Immature natural killer cell (primary cell): ENCODE measurements around the gene CNPY4. TPM values are rescaled to one million over a fixed set of nuclear protein-coding genes. Genes with fewer than 3 reads are reported as not detected.

ENCODE experiments used
- DNase-seq, 3 donors: peaks; one replicate each; pipeline ENCODE4 v3.0.0; 2022; ENCODE audit warnings: mixed read lengths in 1 of 3
- H3K27ac Mint-ChIP-seq, 6 donors: one replicate each; pipeline ENCODE4 v1.8.0; 2020; ENCODE audit warnings: mixed read lengths in 6 of 6, mild to moderate bottlenecking in 5 of 6, inconsistent platforms in 4 of 6, moderate library complexity in 3 of 6
- H3K27me3 Mint-ChIP-seq, 3 donors: one replicate each; pipeline ENCODE4 v1.8.0; 2020 to 2021; ENCODE audit warnings: low read depth in 3 of 3, mild to moderate bottlenecking in 3 of 3, mixed read lengths in 3 of 3, moderate library complexity in 3 of 3, inconsistent platforms in 1 of 3
- H3K36me3 Mint-ChIP-seq, 3 donors: one replicate each; pipeline ENCODE4 v1.8.0; 2020; ENCODE audit warnings: mixed read lengths in 3 of 3, inconsistent platforms in 2 of 3, mild to moderate bottlenecking in 2 of 3
- H3K4me1 Mint-ChIP-seq, 2 donors: one replicate each; pipeline ENCODE4 v1.8.0; 2020; ENCODE audit warnings: inconsistent platforms in 2 of 2, mild to moderate bottlenecking in 2 of 2, mixed read lengths in 2 of 2, moderate library complexity in 1 of 2
- H3K4me3 Mint-ChIP-seq, 5 donors: one replicate each; pipeline ENCODE4 v1.8.0; 2020; ENCODE audit warnings: mild to moderate bottlenecking in 5 of 5, mixed read lengths in 5 of 5, inconsistent platforms in 3 of 5, moderate library complexity in 3 of 5
- H3K9me3 Mint-ChIP-seq, 6 donors: one replicate each; pipeline ENCODE4 v1.8.0; 2020; ENCODE audit warnings: mild to moderate bottlenecking in 6 of 6, mixed read lengths in 6 of 6, inconsistent platforms in 4 of 6, moderate library complexity in 3 of 6
- polyA plus RNA-seq, 3 donors: library from polyadenylated mRNA; unstranded; fragments of 300-500 nt; fragmentation: Illumina TruSeq; gene quantifications; one replicate each; pipeline ENCODE4 v1.2.3, GENCODE V29; 2021

CNPY4 gene
- polyA plus RNA-seq, 3 donors from 2014 or later: 14.2 to 18.5 (median 17.7) TPM

- Mint-ChIP-seq H3K4me1 (peaks cover 38 to 42% of the 10 kb centered on the region in 2 donors), H3K27me3 (peaks cover 23 to 34% (median 32%) of the 10 kb centered on the region in 3 donors), H3K27ac (peak overlapping the region; percentile 89 to 98 (median 97)), H3K9me3 (no peaks in the 10 kb centered on the region), H3K4me3 (peak overlapping the region; percentile 35 to 93 (median 67)), H3K36me3 (peaks cover 20 to 35% (median 22%) of the 10 kb centered on the region in 3 donors)
- no peak for DNase-seq
These were observed 20.5 kb upstream of the CNPY4 start for GRCh38 chr7:100098913-100099312.

- peaks cover 21 to 35% (median 22%) of the 10 kb centered on the region in 3 donors for H3K36me3 Mint-ChIP-seq
- no peaks in the 10 kb centered on the region for H3K9me3 Mint-ChIP-seq
- H3K27me3 Mint-ChIP-seq: peaks cover 23 to 34% (median 32%) of the 10 kb centered on the region in 3 donors
- H3K27ac Mint-ChIP-seq: peak overlapping the region; percentile 89 to 98 (median 97)
- DNase-seq: no peak
- peaks cover 38 to 44% of the 10 kb centered on the region in 2 donors for H3K4me1 Mint-ChIP-seq
- peak overlapping the region; percentile 82 to 96 (median 93) for H3K4me3 Mint-ChIP-seq
These were observed 20.0 kb upstream of the CNPY4 start for GRCh38 chr7:100099452-100099851.

GRCh38 chr7:100100420-100101015, 18.9 kb upstream of the CNPY4 start:
- H3K36me3 Mint-ChIP-seq: peaks cover 21 to 30% (median 22%) of the 10 kb centered on the region in 3 donors
- peaks cover 38 to 44% of the 10 kb centered on the region in 2 donors for H3K4me1 Mint-ChIP-seq
- peak; percentile 92 to 94 (median 93) for DNase-seq
- peaks cover 23 to 34% (median 32%) of the 10 kb centered on the region in 3 donors for H3K27me3 Mint-ChIP-seq
- peak overlapping the region; percentile 82 to 96 (median 93) for H3K4me3 Mint-ChIP-seq
- no peaks in the 10 kb centered on the region for H3K9me3 Mint-ChIP-seq
- H3K27ac Mint-ChIP-seq: peak overlapping the region; percentile 90 to 98 (median 97)

GRCh38 chr7:100101016-100101862, 18.2 kb upstream of the CNPY4 start, which contains the start of the genes AP4M1 and MCM7:
TSS of gene AP4M1 (plus strand) at chr7:100101643. CDS start at chr7:100101715, 72 bp downstream.
TSS of gene MCM7 (minus strand) at chr7:100101397. CDS start at chr7:100101294, 103 bp downstream.
- H3K4me1 Mint-ChIP-seq: peaks cover 38 to 44% of the 10 kb centered on the region in 2 donors
- no peaks in the 10 kb centered on the region for H3K9me3 Mint-ChIP-seq
- peaks cover 23 to 34% (median 32%) of the 10 kb centered on the region in 3 donors for H3K27me3 Mint-ChIP-seq
- peak within 1 kb of the TSS; percentile 90 to 98 (median 97) for H3K27ac Mint-ChIP-seq
- H3K4me3 Mint-ChIP-seq: peak within 1 kb of the TSS; percentile 82 to 96 (median 93)
- H3K36me3 Mint-ChIP-seq: peaks cover 19 to 25% (median 21%) of the 10 kb centered on the region in 3 donors
- peak; percentile 96 to 97 (median 96) for DNase-seq

- Mint-ChIP-seq H3K4me3 (peak overlapping the region in 4 of 5 donors; percentile 71 to 96 (median 81)), H3K27me3 (peaks cover 23 to 31% (median 28%) of the 10 kb centered on the region in 3 donors), H3K36me3 (peaks cover 7 to 19% (median 13%) of the 10 kb centered on the region in 3 donors), H3K4me1 (peaks cover 34% of the 10 kb centered on the region in 2 donors), H3K9me3 (no peaks in the 10 kb centered on the region), H3K27ac (peak overlapping the region; percentile 17 to 89 (median 84))
- DNase-seq: no peak
These were observed 16.2 kb upstream of the CNPY4 start for GRCh38 chr7:100102950-100103840.

GRCh38 chr7:100105534-100105933, 13.9 kb upstream of the CNPY4 start:
- Mint-ChIP-seq H3K4me1 (peaks cover 11 to 13% of the 10 kb centered on the region in 2 donors), H3K36me3 (peaks cover 0 to 15% (median 8%) of the 10 kb centered on the region in 3 donors), H3K27ac (no peak overlapping the region), H3K27me3 (peaks cover 15 to 21% (median 19%) of the 10 kb centered on the region in 3 donors), H3K9me3 (no peaks in the 10 kb centered on the region), H3K4me3 (no peak overlapping the region)
- no peak for DNase-seq

- Mint-ChIP-seq H3K27ac (peak overlapping the region in 1 of 6 donors; percentile 26), H3K27me3 (peaks cover 4 to 10% (median 8%) of the 10 kb centered on the region in 3 donors), H3K9me3 (no peaks in the 10 kb centered on the region), H3K4me3 (no peak overlapping the region), H3K4me1 (peaks cover 9 to 11% of the 10 kb centered on the region in 2 donors), H3K36me3 (peaks cover 0 to 23% (median 8%) of the 10 kb centered on the region in 3 donors)
- DNase-seq: no peak
These were observed 12.8 kb upstream of the CNPY4 start for GRCh38 chr7:100106633-100107032.

- H3K27me3 Mint-ChIP-seq: peaks cover 0 to 6% (median 5%) of the 10 kb centered on the region in 3 donors
- H3K4me1 Mint-ChIP-seq: peaks cover 9 to 11% of the 10 kb centered on the region in 2 donors
- no peak overlapping the region for H3K27ac Mint-ChIP-seq
- no peaks in the 10 kb centered on the region for H3K9me3 Mint-ChIP-seq
- peaks cover 0 to 26% (median 8%) of the 10 kb centered on the region in 3 donors for H3K36me3 Mint-ChIP-seq
- H3K4me3 Mint-ChIP-seq: no peak overlapping the region
- DNase-seq: no peak
These were observed 12.2 kb upstream of the CNPY4 start for GRCh38 chr7:100107125-100107737.

GRCh38 chr7:100107890-100108289, 11.5 kb upstream of the CNPY4 start:
- Mint-ChIP-seq H3K27ac (no peak overlapping the region), H3K4me3 (no peak overlapping the region), H3K27me3 (peaks cover 0 to 5% (median 0%) of the 10 kb centered on the region in 3 donors), H3K36me3 (peaks cover 0 to 27% (median 8%) of the 10 kb centered on the region in 3 donors), H3K9me3 (no peaks in the 10 kb centered on the region), H3K4me1 (peaks cover 3 to 6% of the 10 kb centered on the region in 2 donors)
- DNase-seq: no peak

- no peaks in the 10 kb centered on the region for H3K9me3 Mint-ChIP-seq
- no peak overlapping the region for H3K27ac Mint-ChIP-seq
These were observed 9.8 kb upstream of the CNPY4 start for GRCh38 chr7:100109521-100110163.

GRCh38 chr7:100111156-100111555, 8.3 kb upstream of the CNPY4 start:
- peaks cover 0 to 5% of the 10 kb centered on the region in 2 donors for H3K4me1 Mint-ChIP-seq
- no peaks in the 10 kb centered on the region for H3K9me3 Mint-ChIP-seq
- no peak overlapping the region for H3K27ac Mint-ChIP-seq
- no peak for DNase-seq
- peaks cover 0 to 31% (median 5%) of the 10 kb centered on the region in 3 donors for H3K36me3 Mint-ChIP-seq
- H3K4me3 Mint-ChIP-seq: no peak overlapping the region
- H3K27me3 Mint-ChIP-seq: no peaks in the 10 kb centered on the region

More at GRCh38 chr7:100109521-100110163, 9.8 kb upstream of the CNPY4 start:
- peaks cover 0 to 31% (median 5%) of the 10 kb centered on the region in 3 donors for H3K36me3 Mint-ChIP-seq
- no peak for DNase-seq
- H3K27me3 Mint-ChIP-seq: no peaks in the 10 kb centered on the region
- no peak overlapping the region for H3K4me3 Mint-ChIP-seq
- peaks cover 0 to 2% of the 10 kb centered on the region in 2 donors for H3K4me1 Mint-ChIP-seq

- H3K27me3 Mint-ChIP-seq: no peaks in the 10 kb centered on the region
- no peaks in the 10 kb centered on the region for H3K9me3 Mint-ChIP-seq
- peaks cover 5 to 7% of the 10 kb centered on the region in 2 donors for H3K4me1 Mint-ChIP-seq
- no peak overlapping the region for H3K4me3 Mint-ChIP-seq
- H3K36me3 Mint-ChIP-seq: peaks cover 0 to 32% (median 5%) of the 10 kb centered on the region in 3 donors
- no peak for DNase-seq
- no peak overlapping the region for H3K27ac Mint-ChIP-seq
These were observed 7.5 kb upstream of the CNPY4 start for GRCh38 chr7:100111914-100112313.
